ENCODE measurements around the gene ACP1. TPM values are rescaled to one million over a fixed set of nuclear protein-coding genes. Genes with fewer than 3 reads are reported as not detected.

The ACP1 gene
- total and polyA plus RNA-seq, 11 donors, result 51.4 to 99.7 (median 64.7) TPM

GRCh38 chr2:274503-274902, 9.8 kb downstream of the ACP1 start:
- WGBS, 4 donors, result 96 to 98% (median 98%) methylated on average over 3 of the region's 3 CpGs

GRCh38 chr2:275466-275865, 10.7 kb downstream of the ACP1 start:
- DNase-seq, result no peak
- intact Hi-C loops (cut with DNase I), result no loop called here
- H3K9me3 ChIP-seq, result no peaks in the 10 kb centered on the region
- peaks cover 0 to 90% (median 84%) of the 10 kb centered on the region in 9 donors for H3K36me3 ChIP-seq
- no peaks in the 10 kb centered on the region for H3K27me3 ChIP-seq
- peaks cover 0 to 6% (median 0%) of the 10 kb centered on the region in 12 donors for H3K4me1 ChIP-seq
- TF ChIP-seq CTCF (IDR thresholded peaks at IDR 0.05), result no peak
- TF ChIP-seq POLR2A (IDR thresholded peaks at IDR 0.05), result no peak
- no peak overlapping the region for H3K27ac ChIP-seq
- no peak overlapping the region for H3K4me3 ChIP-seq
- ATAC-seq, result no peak
- WGBS, 4 donors, result 86 to 89% (median 87%) methylated on average over 6 of the region's 6 CpGs

More at GRCh38 chr2:274503-274902, 9.8 kb downstream of the ACP1 start:
- TF ChIP-seq CTCF (IDR thresholded peaks at IDR 0.05) (no peak), POLR2A (IDR thresholded peaks at IDR 0.05) (no peak)
- ATAC-seq (no peak), DNase-seq (no peak)
- intact Hi-C loops (cut with DNase I), result no loop called here
- Histone ChIP-seq H3K27ac (no peak overlapping the region), H3K9me3 (no peaks in the 10 kb centered on the region), H3K36me3 (peaks cover 0 to 83% (median 75%) of the 10 kb centered on the region in 9 donors), H3K4me1 (peaks cover 0 to 8% (median under 1%) of the 10 kb centered on the region in 12 donors), H3K4me3 (no peak overlapping the region), H3K27me3 (no peaks in the 10 kb centered on the region)

DNA sequence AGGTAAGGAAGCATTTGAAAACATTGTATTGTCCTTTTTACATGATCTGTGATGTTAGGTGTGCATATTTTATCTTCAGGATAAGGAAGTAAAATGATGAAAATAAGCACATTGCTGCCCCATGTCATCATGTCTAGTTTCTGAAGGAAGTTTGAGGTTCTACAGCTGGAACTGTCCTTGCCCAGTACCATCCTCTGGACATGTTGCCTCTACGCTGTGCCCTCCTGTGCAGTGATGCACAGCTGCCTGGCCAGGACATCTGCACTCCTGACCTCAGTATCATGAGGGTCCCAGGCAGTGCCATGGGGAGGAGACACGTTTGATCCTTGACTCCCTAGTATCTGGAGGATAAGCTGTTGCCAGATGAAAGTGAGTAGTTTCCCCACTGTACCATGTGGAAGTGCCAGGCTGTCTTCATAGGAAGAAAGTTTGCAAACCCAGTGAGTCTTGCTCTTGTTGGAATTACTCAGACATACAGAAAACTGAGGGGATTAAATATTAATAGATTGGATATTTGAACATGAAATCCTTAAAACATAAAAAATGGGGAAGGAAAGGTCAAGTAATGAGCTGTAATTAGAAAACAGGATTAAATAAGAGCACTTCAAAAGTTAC, 13.7 kb downstream of the ACP1 start:
- ATAC-seq (no peak), DNase-seq (no peak)
- Histone ChIP-seq H3K4me3 (no peak overlapping the region), H3K27ac (no peak overlapping the region), H3K27me3 (no peaks in the 10 kb centered on the region), H3K4me1 (peaks cover 0 to 10% (median 0%) of the 10 kb centered on the region in 12 donors), H3K9me3 (no peaks in the 10 kb centered on the region), H3K36me3 (peaks cover 0 to 95% (median 89%) of the 10 kb centered on the region in 9 donors)
- 60 to 81% (median 69%) methylated on average over 2 of the region's 2 CpGs for WGBS, 4 donors
- TF ChIP-seq POLR2A (IDR thresholded peaks at IDR 0.05), result no peak
- TF ChIP-seq CTCF (IDR thresholded peaks at IDR 0.05), result no peak
- intact Hi-C loops (cut with DNase I), result no loop called here

DNA sequence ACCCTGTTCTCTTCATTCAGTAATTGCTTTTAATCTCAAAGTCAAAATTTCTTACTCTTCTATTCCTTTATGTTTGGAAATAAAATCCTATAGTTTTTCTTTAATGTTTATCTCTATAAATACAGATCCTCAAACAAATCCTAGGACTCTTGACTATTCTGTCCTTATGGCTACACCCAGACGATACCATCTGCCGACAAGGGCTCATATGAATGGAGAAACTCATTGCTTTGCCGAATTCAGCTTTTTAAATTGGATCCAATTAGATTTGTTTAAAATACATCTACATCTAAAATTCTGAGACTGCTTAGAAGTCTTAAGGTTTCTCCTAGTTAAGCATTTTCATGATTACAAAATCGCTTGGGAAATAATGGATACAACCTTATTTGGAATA, 14.2 kb downstream of the ACP1 start:
- DNase-seq (no peak), ATAC-seq (no peak)
- peaks cover 0 to 90% (median 84%) of the 10 kb centered on the region in 9 donors for H3K36me3 ChIP-seq
- no peak overlapping the region for H3K27ac ChIP-seq
- H3K4me1 ChIP-seq, result peaks cover 0 to 10% (median 0%) of the 10 kb centered on the region in 12 donors
- H3K27me3 ChIP-seq, result no peaks in the 10 kb centered on the region
- H3K4me3 ChIP-seq, result no peak overlapping the region
- TF ChIP-seq POLR2A (IDR thresholded peaks at IDR 0.05) (no peak), CTCF (IDR thresholded peaks at IDR 0.05) (no peak)
- H3K9me3 ChIP-seq, result no peaks in the 10 kb centered on the region
- WGBS, 4 donors, result 91 to 95% (median 93%) methylated on average over 4 of the region's 4 CpGs
- intact Hi-C loops (cut with DNase I), result no loop called here

Measured in heart left ventricle (tissue), 16 donors.